Smooth muscle cell (in vitro differentiated cells): ENCODE results near the gene LYZ. TPM values are rescaled to one million over a fixed set of nuclear protein-coding genes. Genes with fewer than 3 reads are reported as not detected.

Source experiments
- DNase-seq: peaks from one replicate; lab custom pipeline; 2025; ENCODE audit not compliant: unreplicated experiment; lab: John Stamatoyannopoulos, UW
- H2AFZ ChIP-seq: fragments of 200-600 bp; sonication (generic); 2 replicates; pipeline ENCODE4 v1.6.0; 2016; ENCODE audit warnings: antibody characterized with exemption, low read depth, mild to moderate bottlenecking
- H3F3A ChIP-seq: fragments of 200-600 bp; sonication (generic); 2 replicates; pipeline ENCODE4 v1.6.0; 2017; ENCODE audit warnings: antibody characterized with exemption, low read depth
- H3K27ac ChIP-seq: fragments of 200-600 bp; sonication (generic); 2 replicates; pipeline ENCODE4 v1.5.1; 2016; ENCODE audit warnings: low read depth, mild to moderate bottlenecking
- H3K27me3 ChIP-seq: fragments of 200-600 bp; sonication (generic); 2 replicates; pipeline ENCODE4 v1.6.1; 2016; ENCODE audit warnings: low read depth, mild to moderate bottlenecking
- H3K36me3 ChIP-seq: fragments of 200-600 bp; sonication (generic); 2 replicates; pipeline ENCODE4 v1.5.1; 2016; ENCODE audit warnings: low read depth
- H3K4me1 ChIP-seq: fragments of 200-600 bp; sonication (generic); 2 replicates; pipeline ENCODE4 v1.5.1; 2016; ENCODE audit warnings: low read depth
- H3K4me2 ChIP-seq: fragments of 200-600 bp; sonication (generic); 2 replicates; pipeline ENCODE4 v1.6.0; 2016; ENCODE audit warnings: mild to moderate bottlenecking
- H3K4me3 ChIP-seq: fragments of 200-600 bp; sonication (generic); 2 replicates; pipeline ENCODE4 v1.5.1; 2016; ENCODE audit warnings: mild to moderate bottlenecking
- H3K79me2 ChIP-seq: fragments of 200-600 bp; sonication (generic); 2 replicates; pipeline ENCODE4 v1.6.0; 2016; ENCODE audit warnings: low read depth, mild to moderate bottlenecking
- H3K9ac ChIP-seq: fragments of 200-600 bp; sonication (generic); 2 replicates; pipeline ENCODE4 v1.6.0; 2016; ENCODE audit warnings: low read depth
- H3K9me3 ChIP-seq: fragments of 200-600 bp; sonication (generic); replicated peaks from 2 replicates; pipeline ENCODE4 v1.5.1; 2016; ENCODE audit warnings: low read depth
- H4K20me1 ChIP-seq: fragments of 200-600 bp; sonication (generic); 2 replicates; pipeline ENCODE4 v1.6.0; 2016; ENCODE audit warnings: low read depth
- WGBS: methylation state at CpG from one replicate; pipeline ENCODE4 v1.1.7; 2016; ENCODE audit warnings: low lambda C conversion rate; 5-methylcytosine and 5-hydroxymethylcytosine counted together
- polyA plus RNA-seq: library from polyadenylated mRNA; unstranded; fragments of >200 nt; fragmentation: Nextera tagmentation; extraction: Ambion mirVana; gene quantifications from 2 replicates; pipeline ENCODE4 v1.2.1, GENCODE V29; 2016
- total RNA-seq: library from RNA; depleted of rRNA; stranded (reverse); fragments of >200 nt; gene quantifications from 2 replicates; pipeline ENCODE4 v1.2.3, GENCODE V29; 2014
- TF ChIP-seq, protein P1 (sequence below): fragments of 200-600 bp; sonication (generic); IDR thresholded peaks from 2 replicates; pipeline ENCODE4 v1.5.1; 2017; ENCODE audit warnings: borderline replicate concordance, mild to moderate bottlenecking, antibody characterized with exemption; ENCODE audit not compliant: insufficient read depth, poor library complexity, severe bottlenecking

LYZ gene
- total and polyA plus RNA-seq, 2 experiments from 2014 or later, result not detected

DNA sequence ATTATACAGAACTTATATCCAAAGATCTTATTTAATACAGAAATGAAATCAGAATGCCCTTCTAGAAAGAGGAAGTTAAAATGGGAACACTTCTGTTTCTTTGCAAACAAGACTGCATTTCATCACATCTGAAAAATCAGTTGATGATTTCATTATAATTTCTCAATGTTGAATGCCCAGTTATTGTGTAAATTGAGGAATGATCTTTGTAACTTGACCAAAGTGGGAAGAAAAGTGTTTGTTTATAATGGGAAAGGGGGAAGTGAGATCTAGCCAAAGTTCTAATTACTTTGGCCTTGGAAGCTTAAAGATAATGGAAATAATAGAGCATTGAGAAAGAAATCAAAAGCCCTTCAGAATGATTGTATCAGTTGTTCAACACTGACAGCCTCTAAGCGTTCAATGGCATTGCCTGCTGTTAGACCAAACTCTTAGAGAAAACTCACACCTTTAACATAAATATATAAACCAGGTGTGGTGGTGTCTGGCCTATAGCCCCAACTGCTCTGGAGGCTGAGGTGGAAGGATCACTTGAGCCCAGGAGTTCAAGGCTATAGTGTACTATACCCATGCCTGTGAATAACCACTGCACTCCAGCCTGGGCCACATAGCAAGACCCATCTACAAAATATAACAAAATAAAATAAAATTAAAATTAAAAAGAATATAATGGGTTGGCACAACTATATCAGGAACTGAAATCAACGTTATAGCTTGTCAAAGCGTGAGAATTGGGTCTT, 9.9 kb upstream of the LYZ start:
- H3K4me1 ChIP-seq, result peaks cover 5% of the 10 kb centered on the region

DNA sequence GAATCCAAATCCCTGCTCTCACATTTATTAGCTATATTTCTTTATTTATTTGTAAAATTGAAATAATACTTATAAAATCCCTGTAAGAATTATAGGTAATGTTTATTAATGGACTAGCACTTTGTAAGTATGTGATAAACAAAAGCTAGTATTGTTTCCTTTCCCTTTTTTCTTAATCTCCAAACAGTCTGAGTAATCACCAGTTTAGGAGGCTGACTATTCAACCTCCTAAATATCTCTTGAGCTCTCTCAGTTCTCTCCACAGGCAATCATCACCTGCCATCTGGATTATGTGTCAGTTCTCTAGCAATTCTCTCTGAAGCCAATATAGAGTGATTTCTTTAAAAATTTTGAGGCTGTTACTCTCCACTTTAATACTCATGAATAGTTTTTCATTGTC, 9.2 kb upstream of the LYZ start:
- no peaks in the 10 kb centered on the region for H3K36me3 ChIP-seq
- peaks cover 5% of the 10 kb centered on the region for H3K4me1 ChIP-seq
- H3F3A ChIP-seq, result no peaks in the 10 kb centered on the region
- H2AFZ ChIP-seq, result no peak overlapping the region
- TF ChIP-seq, protein P1, sequence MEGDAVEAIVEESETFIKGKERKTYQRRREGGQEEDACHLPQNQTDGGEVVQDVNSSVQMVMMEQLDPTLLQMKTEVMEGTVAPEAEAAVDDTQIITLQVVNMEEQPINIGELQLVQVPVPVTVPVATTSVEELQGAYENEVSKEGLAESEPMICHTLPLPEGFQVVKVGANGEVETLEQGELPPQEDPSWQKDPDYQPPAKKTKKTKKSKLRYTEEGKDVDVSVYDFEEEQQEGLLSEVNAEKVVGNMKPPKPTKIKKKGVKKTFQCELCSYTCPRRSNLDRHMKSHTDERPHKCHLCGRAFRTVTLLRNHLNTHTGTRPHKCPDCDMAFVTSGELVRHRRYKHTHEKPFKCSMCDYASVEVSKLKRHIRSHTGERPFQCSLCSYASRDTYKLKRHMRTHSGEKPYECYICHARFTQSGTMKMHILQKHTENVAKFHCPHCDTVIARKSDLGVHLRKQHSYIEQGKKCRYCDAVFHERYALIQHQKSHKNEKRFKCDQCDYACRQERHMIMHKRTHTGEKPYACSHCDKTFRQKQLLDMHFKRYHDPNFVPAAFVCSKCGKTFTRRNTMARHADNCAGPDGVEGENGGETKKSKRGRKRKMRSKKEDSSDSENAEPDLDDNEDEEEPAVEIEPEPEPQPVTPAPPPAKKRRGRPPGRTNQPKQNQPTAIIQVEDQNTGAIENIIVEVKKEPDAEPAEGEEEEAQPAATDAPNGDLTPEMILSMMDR, result no peak
- DNase-seq, result no peak
- H3K4me3 ChIP-seq, result no peak overlapping the region
- no peaks in the 10 kb centered on the region for H3K79me2 ChIP-seq
- no peak overlapping the region for H3K9ac ChIP-seq
- H3K27ac ChIP-seq, result no peak overlapping the region
- H3K27me3 ChIP-seq, result no peaks in the 10 kb centered on the region
- no peak overlapping the region for H3K4me2 ChIP-seq
- no peaks in the 10 kb centered on the region for H4K20me1 ChIP-seq
- no peaks in the 10 kb centered on the region for H3K9me3 ChIP-seq

More for the DNA sequence above, 9.9 kb upstream of the LYZ start:
- H3K79me2 ChIP-seq, result no peaks in the 10 kb centered on the region
- H3K9me3 ChIP-seq, result no peaks in the 10 kb centered on the region
- H3K4me2 ChIP-seq, result no peak overlapping the region
- TF ChIP-seq, protein P1, result no peak
- H3K9ac ChIP-seq, result no peak overlapping the region
- no peaks in the 10 kb centered on the region for H3K36me3 ChIP-seq
- H3K27ac ChIP-seq, result no peak overlapping the region
- no peaks in the 10 kb centered on the region for H3K27me3 ChIP-seq
- H2AFZ ChIP-seq, result no peak overlapping the region
- H4K20me1 ChIP-seq, result no peaks in the 10 kb centered on the region
- WGBS, result 93% methylated on average over 3 of the region's 3 CpGs
- no peaks in the 10 kb centered on the region for H3F3A ChIP-seq
- H3K4me3 ChIP-seq, result no peak overlapping the region
- DNase-seq, result no peak

DNA sequence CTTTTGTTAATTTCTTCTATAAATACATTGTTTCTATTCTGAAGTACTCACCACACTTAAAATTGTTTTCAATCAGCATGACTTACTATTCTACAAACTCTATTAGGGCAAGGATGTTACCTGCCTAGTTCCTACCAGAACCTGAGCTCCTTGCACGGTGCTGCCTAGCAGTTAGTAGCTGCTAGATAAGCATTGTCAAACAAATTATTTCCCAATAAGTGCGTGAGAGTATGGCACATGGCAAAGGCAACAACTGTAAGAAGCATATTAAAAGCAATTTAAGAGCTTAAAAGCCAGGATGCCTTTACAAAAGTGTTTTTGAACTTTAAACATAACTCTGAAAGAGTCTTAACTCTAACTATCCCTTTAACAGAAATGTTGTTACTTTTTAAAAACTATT, 8.2 kb upstream of the LYZ start:
- Histone ChIP-seq H3K27ac (no peak overlapping the region), H3F3A (no peaks in the 10 kb centered on the region), H3K4me1 (peaks cover 5% of the 10 kb centered on the region), H3K79me2 (no peaks in the 10 kb centered on the region), H3K4me3 (no peak overlapping the region), H3K9ac (no peak overlapping the region), H2AFZ (no peak overlapping the region), H3K27me3 (no peaks in the 10 kb centered on the region), H3K36me3 (no peaks in the 10 kb centered on the region), H3K4me2 (no peak overlapping the region), H3K9me3 (no peaks in the 10 kb centered on the region), H4K20me1 (no peaks in the 10 kb centered on the region)
- TF ChIP-seq, protein P1, result no peak
- DNase-seq, result no peak
- 80% methylated on average over 2 of the region's 2 CpGs for WGBS

DNA sequence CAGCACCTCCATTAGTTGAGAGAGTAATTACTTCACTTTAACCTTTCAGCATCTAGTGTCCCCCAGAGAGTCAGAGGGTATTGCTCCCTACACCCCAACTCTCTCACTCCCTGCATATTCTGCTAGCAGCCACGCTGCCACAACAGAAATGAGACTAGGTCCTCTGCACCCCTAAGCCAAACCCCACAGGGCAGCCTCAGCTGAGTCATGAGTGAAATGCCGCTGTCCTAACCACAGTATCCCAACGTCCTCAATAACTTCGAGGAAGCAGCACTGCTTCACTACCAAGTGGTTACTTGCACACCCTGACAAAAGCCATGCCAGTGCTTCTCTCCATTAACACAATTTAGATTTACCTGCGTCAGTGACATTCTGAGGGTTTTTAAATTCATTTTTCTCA, 6.9 kb upstream of the LYZ start:
- no peaks in the 10 kb centered on the region for H4K20me1 ChIP-seq
- H3K4me2 ChIP-seq, result no peak overlapping the region
- H3K4me3 ChIP-seq, result no peak overlapping the region
- H3K27ac ChIP-seq, result no peak overlapping the region
- H3K9me3 ChIP-seq, result no peaks in the 10 kb centered on the region
- no peak for DNase-seq
- peaks cover 5% of the 10 kb centered on the region for H3K4me1 ChIP-seq
- H2AFZ ChIP-seq, result no peak overlapping the region
- no peaks in the 10 kb centered on the region for H3K27me3 ChIP-seq
- 63% methylated on average over 5 of the region's 5 CpGs for WGBS
- no peaks in the 10 kb centered on the region for H3K79me2 ChIP-seq
- no peaks in the 10 kb centered on the region for H3F3A ChIP-seq
- no peak overlapping the region for H3K9ac ChIP-seq
- TF ChIP-seq, protein P1, result no peak
- H3K36me3 ChIP-seq, result no peaks in the 10 kb centered on the region
